Esophagus squamous epithelium (tissue), 5 donors: Measurements from ENCODE around the gene SCIMP. TPM values are rescaled to one million over a fixed set of nuclear protein-coding genes. Genes with fewer than 3 reads are reported as not detected.
"Not testable (repeated sequence)": the region's sequence is repeated elsewhere in the genome, so short reads cannot be mapped to it uniquely, and the experiment has no call there.

Experiments
- DNase-seq: peaks from one replicate; lab custom pipeline; 2025; lab: John Stamatoyannopoulos, UW
- H3K27ac ChIP-seq, 4 donors: fragments of 200-600 bp; sonication (generic); one replicate each; pipeline ENCODE4 v1.5.1; 2016 to 2019; ENCODE audit warnings: mild to moderate bottlenecking in 1 of 4
- H3K27me3 ChIP-seq, 4 donors: fragments of 200-600 bp; sonication (generic); 1 replicate in 3 of 4; 2 replicates in 1 of 4; pipeline versions ENCODE4 v1.5.1 to v1.6.0; 2017 to 2021; ENCODE audit warnings: antibody characterized with exemption in 1 of 4
- H3K36me3 ChIP-seq, 3 donors: fragments of 200-600 bp; sonication (generic); one replicate each; pipeline ENCODE4 v1.5.1; 2016 to 2019
- H3K4me1 ChIP-seq, 3 donors: fragments of 200-600 bp; sonication (generic); one replicate each; pipeline ENCODE4 v1.5.1; 2017 to 2019
- H3K4me3 ChIP-seq, 4 donors: fragments of 200-600 bp; sonication (generic); 1 replicate in 3 of 4; 2 replicates in 1 of 4; pipeline ENCODE4 v1.5.1; 2016 to 2019; ENCODE audit warnings: mild to moderate bottlenecking in 2 of 4, moderate library complexity in 1 of 4
- H3K9me3 ChIP-seq, 3 donors: fragments of 200-600 bp; sonication (generic); one replicate each; pipeline ENCODE4 v1.5.1; 2016 to 2019
- POLR2A ChIP-seq, 4 donors: fragments of 450-650 bp; IDR thresholded peaks; one replicate each; pipeline ENCODE4 v1.6.1; 2017; ENCODE audit warnings: antibody characterized with exemption in 4 of 4, mild to moderate bottlenecking in 4 of 4, moderate library complexity in 3 of 4
- whole genome bisulfite sequencing, 2 donors: methylation state at CpG; one replicate each; pipeline ENCODE4 v1.1.5; 2018; 5-methylcytosine and 5-hydroxymethylcytosine counted together
- intact Hi-C: fragments of 100-400 bp; cut with DNase I; formaldehyde crosslinking; loops from one replicate; pipeline ENCODE4 v1.15.0; 2022
- total RNA-seq, 4 donors: library from RNA; depleted of rRNA; stranded (reverse); fragments of >200 nt; gene quantifications; one replicate each; pipeline ENCODE4 v1.1.0, GENCODE V29; 2016
- TF ChIP-seq, protein P1 (sequence below), 6 experiments: fragments of 450-650 bp in 4 of 6; fragments of 200-600 bp in 2 of 6; sonication (generic) in 2 of 6; IDR thresholded peaks; one replicate each; pipeline ENCODE4 v1.5.1; 2016 to 2019; ENCODE audit warnings: antibody characterized with exemption in 6 of 6, mild to moderate bottlenecking in 4 of 6, moderate library complexity in 4 of 6
- donor health status: DM: yes; HTN: yes; CAD: no.

Gene SCIMP
- total RNA-seq, 4 donors from 2014 or later, result 0.45 to 3.7 (median 1.2) TPM

DNA sequence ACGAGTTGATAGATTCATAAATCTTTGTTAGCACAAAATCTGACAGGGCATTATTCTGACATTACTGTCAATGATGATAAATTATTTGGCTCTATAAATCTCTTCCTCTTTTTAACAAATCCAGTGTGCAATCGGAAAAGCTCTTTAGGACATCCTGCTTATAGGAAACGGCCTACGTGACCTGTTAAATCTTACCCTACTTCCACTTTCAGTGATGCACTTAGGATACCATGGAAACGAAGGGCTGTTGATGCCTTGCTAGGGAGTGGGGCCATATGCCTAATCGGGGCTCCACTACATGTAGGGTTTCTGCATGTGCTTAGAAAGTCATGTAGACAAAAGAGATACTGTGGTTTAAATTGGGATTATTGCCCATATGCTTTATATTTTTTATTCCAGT, 70.2 kb downstream of the SCIMP start:
- Histone ChIP-seq H3K4me3 (no peak overlapping the region), H3K27me3 (peaks cover 0 to 7% (median 0%) of the 10 kb centered on the region in 4 donors), H3K27ac (no peak overlapping the region), H3K4me1 (no peaks in the 10 kb centered on the region), H3K36me3 (no peaks in the 10 kb centered on the region), H3K9me3 (no peaks in the 10 kb centered on the region)
- intact Hi-C loops, result no loop called here
- DNase-seq, result no peak
- no peak for TF ChIP-seq POLR2A (IDR thresholded peaks at IDR 0.05)
- TF ChIP-seq, protein P1, sequence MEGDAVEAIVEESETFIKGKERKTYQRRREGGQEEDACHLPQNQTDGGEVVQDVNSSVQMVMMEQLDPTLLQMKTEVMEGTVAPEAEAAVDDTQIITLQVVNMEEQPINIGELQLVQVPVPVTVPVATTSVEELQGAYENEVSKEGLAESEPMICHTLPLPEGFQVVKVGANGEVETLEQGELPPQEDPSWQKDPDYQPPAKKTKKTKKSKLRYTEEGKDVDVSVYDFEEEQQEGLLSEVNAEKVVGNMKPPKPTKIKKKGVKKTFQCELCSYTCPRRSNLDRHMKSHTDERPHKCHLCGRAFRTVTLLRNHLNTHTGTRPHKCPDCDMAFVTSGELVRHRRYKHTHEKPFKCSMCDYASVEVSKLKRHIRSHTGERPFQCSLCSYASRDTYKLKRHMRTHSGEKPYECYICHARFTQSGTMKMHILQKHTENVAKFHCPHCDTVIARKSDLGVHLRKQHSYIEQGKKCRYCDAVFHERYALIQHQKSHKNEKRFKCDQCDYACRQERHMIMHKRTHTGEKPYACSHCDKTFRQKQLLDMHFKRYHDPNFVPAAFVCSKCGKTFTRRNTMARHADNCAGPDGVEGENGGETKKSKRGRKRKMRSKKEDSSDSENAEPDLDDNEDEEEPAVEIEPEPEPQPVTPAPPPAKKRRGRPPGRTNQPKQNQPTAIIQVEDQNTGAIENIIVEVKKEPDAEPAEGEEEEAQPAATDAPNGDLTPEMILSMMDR (IDR thresholded peaks at IDR 0.05), result no peak
- 61 to 74% methylated on average over 6 of the region's 6 CpGs for WGBS, 2 donors

DNA sequence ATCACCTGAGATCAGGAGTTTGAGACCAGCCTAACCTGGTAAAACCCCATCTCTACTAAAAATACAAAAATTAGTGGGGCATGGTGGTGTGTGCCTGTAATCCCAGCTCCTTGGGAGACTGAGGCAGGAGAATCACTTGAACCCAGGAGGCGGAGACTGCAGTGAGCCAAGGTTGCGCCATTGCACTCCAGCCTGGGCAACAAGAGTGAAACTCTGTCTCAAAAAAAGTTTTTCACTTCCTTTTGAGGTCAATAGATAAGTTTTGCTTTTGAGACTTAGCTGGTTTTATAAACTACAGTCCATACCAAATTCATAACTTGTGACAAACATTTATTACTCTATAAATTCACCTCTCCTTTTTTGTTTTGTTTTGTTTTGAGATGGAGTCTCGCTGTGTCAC, 72.9 kb downstream of the SCIMP start:
- H3K36me3 ChIP-seq, DNase-seq, H3K4me1 ChIP-seq, H3K9me3 ChIP-seq, intact Hi-C loops, H3K4me3 ChIP-seq, H3K27ac ChIP-seq: not testable (repeated sequence)
- 68 to 88% methylated on average over 3 of the region's 3 CpGs for WGBS, 2 donors
- peaks cover 0 to 13% (median 0%) of the 10 kb centered on the region in 4 donors for H3K27me3 ChIP-seq

DNA sequence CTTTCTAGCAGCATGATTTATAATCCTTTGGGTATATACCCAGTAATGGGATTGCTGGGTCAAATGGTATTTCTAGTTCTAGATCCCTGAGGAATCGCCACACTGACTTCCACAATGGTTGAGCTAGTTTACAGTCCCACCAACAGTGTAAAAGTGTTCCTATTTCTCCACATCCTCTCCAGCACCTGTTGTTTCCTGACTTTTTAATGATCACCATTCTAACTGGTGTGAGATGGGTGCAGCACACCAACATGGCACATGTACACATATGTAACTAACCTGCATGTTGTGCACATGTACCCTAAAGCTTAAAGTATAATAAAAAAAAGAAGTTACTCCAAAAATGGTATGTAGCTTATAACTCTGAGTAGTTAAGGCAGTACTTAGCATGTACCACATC, 74.0 kb downstream of the SCIMP start:
- H3K9me3 ChIP-seq, intact Hi-C loops, H3K4me3 ChIP-seq, H3K36me3 ChIP-seq, H3K27ac ChIP-seq, DNase-seq, H3K4me1 ChIP-seq: not testable (repeated sequence)
- WGBS, 2 donors, result 56 to 88% methylated on average over 1 of the region's 1 CpG
- H3K27me3 ChIP-seq, result peaks cover 0 to 13% (median 0%) of the 10 kb centered on the region in 4 donors

Other genes with a start within 250 kb of the SCIMP start
- 10 to 100 TPM in 3 of 4 donors, 1 to 10 TPM in 1; 6.9 to 19.6 (median 13.4) TPM for gene CAMTA2, start 247.2 kb downstream of the SCIMP start, total RNA-seq
- 1 to 10 TPM in 1 of 4 donors, under 1 TPM in 1, not detected in 2; 0.31 to 1.1 TPM for gene INCA1, start 237.3 kb downstream of the SCIMP start, total RNA-seq
- gene KIF1C, start 236.9 kb downstream of the SCIMP start, total RNA-seq, result 10 to 100 TPM; 66.9 to 93.3 (median 81.7) TPM
- 1 to 10 TPM in 2 of 4 donors, under 1 TPM in 2; 0.26 to 1.4 (median 1.1) TPM for gene SLC52A1, start 199.4 kb downstream of the SCIMP start, total RNA-seq
- 1 to 10 TPM; 1.4 to 6.1 (median 2.3) TPM for gene ZFP3, start 156.4 kb downstream of the SCIMP start, total RNA-seq
- 1 to 10 TPM; 4.5 to 7.8 (median 5.8) TPM for gene ZNF232, start 123.0 kb downstream of the SCIMP start, total RNA-seq
- under 1 TPM in 2 of 4 donors, not detected in 2; under 0.01 to 0.09 TPM for gene USP6, start 118.8 kb downstream of the SCIMP start, total RNA-seq
- gene ZNF594, start 43.0 kb downstream of the SCIMP start, total RNA-seq, result 10 to 100 TPM in 1 of 4 donors, 1 to 10 TPM in 3; 2.0 to 13.4 (median 5.1) TPM
- gene RABEP1, start 47.4 kb upstream of the SCIMP start, total RNA-seq, result 10 to 100 TPM in 3 of 4 donors, 1 to 10 TPM in 1; 9.9 to 33.2 (median 23.3) TPM
- gene NUP88, start 184.8 kb upstream of the SCIMP start, total RNA-seq, result 10 to 100 TPM; 35.7 to 79.5 (median 69.5) TPM
- gene RPAIN, start 185.3 kb upstream of the SCIMP start, total RNA-seq, result 10 to 100 TPM; 22.4 to 37.4 (median 29.8) TPM
- 100 to 1,000 TPM; 163 to 327 (median 228) TPM for gene C1QBP, start 204.3 kb upstream of the SCIMP start, total RNA-seq
- gene DHX33, start 234.1 kb upstream of the SCIMP start, total RNA-seq, result 10 to 100 TPM in 2 of 4 donors, 1 to 10 TPM in 2; 5.2 to 13.9 (median 8.8) TPM